Glomerular endothelial cell (primary cell): ENCODE measurements around the gene NARS2. TPM values are rescaled to one million over a fixed set of nuclear protein-coding genes. Genes with fewer than 3 reads are reported as not detected.
"Not testable (repeated sequence)": the region's sequence is repeated elsewhere in the genome, so short reads cannot be mapped to it uniquely, and the experiment has no call there.

Source experiments
- DNase-seq: peaks from one replicate; pipeline ENCODE4 v3.0.0-alpha.2; 2011; ENCODE audit warnings: low read depth, low spot score; ENCODE audit errors: extremely low read depth
- total RNA-seq: library from RNA; depleted of rRNA; stranded (reverse); fragments of >200 nt; gene quantifications from 2 replicates; pipeline ENCODE4 v1.2.3, GENCODE V29; 2015

Gene NARS2
- 7.3 and 9.1 TPM in 2 replicates for total RNA-seq

GRCh38 chr11:78574386-78575381, at the start of gene NARS2:
TSS of gene NARS2 (minus strand) at chr11:78574864. CDS start at chr11:78574488, 376 bp downstream.
- DNase-seq, result peak; percentile 75

GRCh38 chr11:78622666-78623065, 48.0 kb upstream of the NARS2 start:
- no peak for DNase-seq

- DNase-seq, result no peak
Observed at GRCh38 chr11:78620159-78620558, 45.5 kb upstream of the NARS2 start.

- DNase-seq, result no peak
Observed at GRCh38 chr11:78615724-78616123, 41.1 kb upstream of the NARS2 start.

- DNase-seq, result no peak
Observed at GRCh38 chr11:78613378-78613813, 38.7 kb upstream of the NARS2 start.

GRCh38 chr11:78612721-78613377, 38.2 kb upstream of the NARS2 start:
- DNase-seq, result no peak

- not testable (repeated sequence) for DNase-seq
Observed at GRCh38 chr11:78609321-78609720, 34.7 kb upstream of the NARS2 start.

- DNase-seq, result no peak
Observed at GRCh38 chr11:78607696-78608095, 33.0 kb upstream of the NARS2 start.

GRCh38 chr11:78606667-78607066, 32.0 kb upstream of the NARS2 start:
- no peak for DNase-seq

GRCh38 chr11:78605296-78605695, 30.6 kb upstream of the NARS2 start:
- DNase-seq, result no peak

GRCh38 chr11:78603792-78604191, 29.1 kb upstream of the NARS2 start:
- DNase-seq, result no peak

- DNase-seq, result not testable (repeated sequence)
Observed at GRCh38 chr11:78602771-78603170, 28.1 kb upstream of the NARS2 start.

GRCh38 chr11:78601066-78601465, 26.4 kb upstream of the NARS2 start:
- not testable (repeated sequence) for DNase-seq

- not testable (repeated sequence) for DNase-seq
Observed at GRCh38 chr11:78597579-78597978, 22.9 kb upstream of the NARS2 start.

GRCh38 chr11:78595436-78596130, 20.9 kb upstream of the NARS2 start:
- no peak for DNase-seq

GRCh38 chr11:78594814-78595213, 20.1 kb upstream of the NARS2 start:
- no peak for DNase-seq

- DNase-seq, result no peak
Observed at GRCh38 chr11:78588517-78588916, 13.9 kb upstream of the NARS2 start.

- DNase-seq, result no peak
Observed at GRCh38 chr11:78587446-78587845, 12.8 kb upstream of the NARS2 start.

GRCh38 chr11:78586452-78587046, 11.9 kb upstream of the NARS2 start:
- DNase-seq, result no peak

GRCh38 chr11:78583889-78584288, 9.2 kb upstream of the NARS2 start:
- no peak for DNase-seq

GRCh38 chr11:78577495-78577894, 2.8 kb upstream of the NARS2 start:
- DNase-seq, result no peak
